ENCODE measurements around the gene ZBP1.
A peak's percentile ranks its signal among the peaks of the same experiment; 100 is the strongest.

DNA sequence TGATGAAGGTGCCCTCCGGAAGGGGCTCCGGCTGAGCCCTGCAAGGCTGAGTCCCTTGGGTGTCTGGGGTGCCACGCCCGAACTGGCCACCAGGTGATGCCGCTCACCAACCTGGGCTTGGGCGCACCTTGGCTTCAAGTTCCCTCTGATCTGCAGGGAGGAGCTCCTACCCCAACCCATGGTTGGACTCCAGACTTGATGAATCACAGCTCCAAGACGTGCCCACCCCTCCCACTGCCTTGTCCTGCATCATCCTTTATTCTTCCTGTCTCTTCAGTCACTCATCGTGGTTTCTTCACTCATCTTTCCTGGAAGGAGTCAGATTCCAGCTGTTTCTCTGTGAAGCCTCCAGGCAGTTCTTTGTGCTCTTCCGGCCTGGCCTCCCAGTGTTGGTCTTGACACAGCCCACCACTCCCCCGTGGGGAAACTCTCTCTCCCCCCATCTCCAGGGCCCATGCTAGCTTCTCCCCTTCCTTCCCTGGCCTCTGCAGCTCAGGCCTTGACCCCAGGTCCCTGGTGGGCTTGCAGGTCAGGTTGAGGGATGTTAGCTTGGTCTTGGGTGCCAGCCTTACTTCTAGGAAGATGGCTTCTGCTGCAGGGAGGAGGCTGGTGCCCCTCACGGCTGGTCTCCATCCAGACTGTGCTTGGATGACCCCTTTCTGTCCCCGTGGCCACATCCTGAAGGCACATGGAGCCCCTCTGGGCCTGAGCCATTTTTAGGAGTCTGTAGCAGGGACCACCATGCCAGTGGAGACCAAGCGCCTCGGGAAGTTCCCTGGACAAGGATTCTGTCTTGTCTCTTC lies 2.6 kb upstream of the ZBP1 start:
- TF ChIP-seq, protein P1, sequence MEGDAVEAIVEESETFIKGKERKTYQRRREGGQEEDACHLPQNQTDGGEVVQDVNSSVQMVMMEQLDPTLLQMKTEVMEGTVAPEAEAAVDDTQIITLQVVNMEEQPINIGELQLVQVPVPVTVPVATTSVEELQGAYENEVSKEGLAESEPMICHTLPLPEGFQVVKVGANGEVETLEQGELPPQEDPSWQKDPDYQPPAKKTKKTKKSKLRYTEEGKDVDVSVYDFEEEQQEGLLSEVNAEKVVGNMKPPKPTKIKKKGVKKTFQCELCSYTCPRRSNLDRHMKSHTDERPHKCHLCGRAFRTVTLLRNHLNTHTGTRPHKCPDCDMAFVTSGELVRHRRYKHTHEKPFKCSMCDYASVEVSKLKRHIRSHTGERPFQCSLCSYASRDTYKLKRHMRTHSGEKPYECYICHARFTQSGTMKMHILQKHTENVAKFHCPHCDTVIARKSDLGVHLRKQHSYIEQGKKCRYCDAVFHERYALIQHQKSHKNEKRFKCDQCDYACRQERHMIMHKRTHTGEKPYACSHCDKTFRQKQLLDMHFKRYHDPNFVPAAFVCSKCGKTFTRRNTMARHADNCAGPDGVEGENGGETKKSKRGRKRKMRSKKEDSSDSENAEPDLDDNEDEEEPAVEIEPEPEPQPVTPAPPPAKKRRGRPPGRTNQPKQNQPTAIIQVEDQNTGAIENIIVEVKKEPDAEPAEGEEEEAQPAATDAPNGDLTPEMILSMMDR (IDR thresholded peaks at IDR 0.05), result peak; percentile 55 to 69 (median 60)
- TF ChIP-seq POLR2A (IDR thresholded peaks at IDR 0.05), result no peak

Data from right lobe of liver (tissue), 4 donors.